H9 (cell line): ENCODE results near the gene THSD7B. TPM values are rescaled to one million over a fixed set of nuclear protein-coding genes. Genes with fewer than 3 reads are reported as not detected.

ENCODE experiments used
- DNase-seq: peaks from one replicate; pipeline ENCODE4 v3.0.0-alpha.2; 2017
- H2AFZ ChIP-seq: one replicate; pipeline ENCODE4 v1.6.1; 2013; ENCODE audit warnings: mild to moderate bottlenecking, low read length, control low read depth, moderate library complexity
- H2AK5ac ChIP-seq: 2 replicates; pipeline ENCODE4 v1.6.1; 2013; ENCODE audit warnings: low read length, control low read depth, mixed read lengths; ENCODE audit not compliant: insufficient read length
- H2BK120ac ChIP-seq: one replicate; pipeline ENCODE4 v1.6.1; 2013; ENCODE audit warnings: low read depth, mild to moderate bottlenecking, low read length, control low read depth, inconsistent platforms; ENCODE audit not compliant: poor library complexity, severe bottlenecking
- H2BK12ac ChIP-seq: 2 replicates; pipeline ENCODE4 v1.6.1; 2013; ENCODE audit warnings: low read length, control low read depth, mixed read lengths, low read depth; ENCODE audit not compliant: insufficient read length
- H2BK15ac ChIP-seq: 2 replicates; pipeline ENCODE4 v1.6.1; 2013; ENCODE audit warnings: low read depth, low read length, control low read depth
- H2BK20ac ChIP-seq: one replicate; pipeline ENCODE4 v1.6.1; 2013; ENCODE audit warnings: low read depth, mild to moderate bottlenecking, low read length, control low read depth, inconsistent platforms; ENCODE audit not compliant: poor library complexity, severe bottlenecking
- H2BK5ac ChIP-seq: 2 replicates; pipeline ENCODE4 v1.6.1; 2013; ENCODE audit warnings: low read length, control low read depth, mixed read lengths; ENCODE audit not compliant: insufficient read length
- H3K14ac ChIP-seq: 2 replicates; pipeline ENCODE4 v1.6.1; 2013; ENCODE audit warnings: low read length, control low read depth; ENCODE audit not compliant: insufficient read depth
- H3K18ac ChIP-seq: 2 replicates; pipeline ENCODE4 v1.6.1; 2013; ENCODE audit warnings: low read depth, mild to moderate bottlenecking, mixed read lengths, low read length, control low read depth; ENCODE audit not compliant: insufficient read length
- H3K23ac ChIP-seq: 2 replicates; pipeline ENCODE4 v1.6.1; 2013; ENCODE audit warnings: low read length, control low read depth, mixed read lengths, low read depth; ENCODE audit not compliant: insufficient read length
- H3K23me2 ChIP-seq: 2 replicates; pipeline ENCODE4 v1.6.1; 2013; ENCODE audit warnings: low read depth, mild to moderate bottlenecking, mixed read lengths, low read length, control low read depth; ENCODE audit not compliant: insufficient read length, poor library complexity, severe bottlenecking
- H3K27ac ChIP-seq: 2 replicates; pipeline ENCODE4 v1.5.1; 2013; ENCODE audit warnings: low read length, control low read depth, mixed read lengths, low read depth; ENCODE audit not compliant: insufficient read length
- H3K27me3 ChIP-seq: 2 replicates; pipeline ENCODE4 v1.6.1; 2013; ENCODE audit warnings: low read length, control low read depth, inconsistent platforms; ENCODE audit not compliant: insufficient read depth
- H3K4ac ChIP-seq: 2 replicates; pipeline ENCODE4 v1.6.1; 2013; ENCODE audit warnings: low read depth, mild to moderate bottlenecking, control low read depth, inconsistent platforms, low read length, moderate library complexity
- H3K4me1 ChIP-seq: 2 replicates; pipeline ENCODE4 v1.6.1; 2013; ENCODE audit warnings: low read length, control low read depth, inconsistent platforms; ENCODE audit not compliant: insufficient read depth
- H3K4me2 ChIP-seq: 2 replicates; pipeline ENCODE4 v1.6.1; 2013; ENCODE audit warnings: low read length, control low read depth, mixed read lengths; ENCODE audit not compliant: insufficient read length, insufficient read depth
- H3K56ac ChIP-seq: 2 replicates; pipeline ENCODE4 v1.6.1; 2013; ENCODE audit warnings: low read depth, mild to moderate bottlenecking, mixed read lengths, low read length, control low read depth; ENCODE audit not compliant: insufficient read length
- H3K79me1 ChIP-seq: 2 replicates; pipeline ENCODE4 v1.6.1; 2013; ENCODE audit warnings: low read depth, mild to moderate bottlenecking, moderate library complexity, low read length, control low read depth, inconsistent platforms; ENCODE audit not compliant: insufficient read depth, poor library complexity, severe bottlenecking
- H3K79me2 ChIP-seq: 2 replicates; pipeline ENCODE4 v1.6.1; 2013; ENCODE audit warnings: low read length, control low read depth, inconsistent platforms; ENCODE audit not compliant: insufficient read depth
- H3K9ac ChIP-seq: 2 replicates; pipeline ENCODE4 v1.6.1; 2013; ENCODE audit warnings: low read length, control low read depth, mixed read lengths; ENCODE audit not compliant: insufficient read length; ENCODE audit errors: extremely low read depth
- H3K9me3 ChIP-seq: one replicate; pipeline ENCODE4 v1.6.1; 2013; ENCODE audit warnings: low read depth, low read length, inconsistent platforms; ENCODE audit not compliant: control insufficient read depth
- H3T11ph ChIP-seq: one replicate; pipeline ENCODE4 v1.6.1; 2013; ENCODE audit warnings: mild to moderate bottlenecking, low read length, control low read depth, inconsistent platforms
- H4K20me1 ChIP-seq: one replicate; pipeline ENCODE4 v1.6.1; 2013; ENCODE audit not compliant: control insufficient read depth, insufficient read length, insufficient read depth
- H4K5ac ChIP-seq: 2 replicates; pipeline ENCODE4 v1.6.1; 2013; ENCODE audit warnings: low read depth, mild to moderate bottlenecking, mixed read lengths, low read length, control low read depth; ENCODE audit not compliant: insufficient read length
- H4K8ac ChIP-seq: replicated peaks from 2 replicates; pipeline ENCODE4 v1.6.1; 2013; ENCODE audit warnings: low read length, control low read depth, mixed read lengths, low read depth; ENCODE audit not compliant: insufficient read length
- H4K91ac ChIP-seq: 2 replicates; pipeline ENCODE4 v1.6.1; 2013; ENCODE audit warnings: low read depth, mild to moderate bottlenecking, moderate library complexity, mixed read lengths, low read length, control low read depth; ENCODE audit not compliant: insufficient read length
- H3K27ac Mint-ChIP-seq, 3 experiments: 2 replicates in 2 of 3; 3 replicates in 1 of 3; pipeline ENCODE4 v1.8.0; 2020 to 2021; ENCODE audit warnings: mixed read lengths in 3 of 3, mild to moderate bottlenecking in 1 of 3, moderate library complexity in 1 of 3
- H3K27me3 Mint-ChIP-seq: 2 replicates; pipeline ENCODE4 v1.8.0; 2021; ENCODE audit warnings: low read depth, mild to moderate bottlenecking, moderate library complexity, mixed read lengths
- H3K36me3 Mint-ChIP-seq, 3 experiments: 2 replicates in 2 of 3; 3 replicates in 1 of 3; pipeline ENCODE4 v1.8.0; 2020 to 2021; ENCODE audit warnings: low read depth in 3 of 3, mixed read lengths in 3 of 3; ENCODE audit not compliant: insufficient read depth in 1 of 3
- H3K4me1 Mint-ChIP-seq, 2 experiments: 2 replicates each; pipeline ENCODE4 v1.8.0; 2020; ENCODE audit warnings: mixed read lengths in 2 of 2
- H3K4me3 Mint-ChIP-seq, 2 experiments: 2 replicates in 1 of 2; 3 replicates in 1 of 2; pipeline ENCODE4 v1.8.0; 2020 to 2021; ENCODE audit warnings: mild to moderate bottlenecking in 2 of 2, mixed read lengths in 2 of 2, moderate library complexity in 1 of 2
- H3K9me3 Mint-ChIP-seq, 2 experiments: 2 replicates in 1 of 2; 3 replicates in 1 of 2; pipeline ENCODE4 v1.8.0; 2020; ENCODE audit warnings: mild to moderate bottlenecking in 2 of 2, mixed read lengths in 2 of 2, moderate library complexity in 1 of 2
- CTCF ChIP-seq: fragments of 200-600 bp; sonication (generic); conservative IDR thresholded peaks from 3 replicates; pipeline ENCODE4 v1.8.0; 2021; ENCODE audit warnings: antibody characterized with exemption, mild to moderate bottlenecking
- WGBS: extraction: QIAGEN DNeasy Blood & Tissue Kit; methylation state at CpG from one replicate; pipeline ENCODE4 v1.1.7; 2013; ENCODE audit warnings: missing lambda C conversion rate, low lambda C conversion rate, mixed read lengths; ENCODE audit not compliant: insufficient read length; ENCODE audit errors: extremely low coverage; 5-methylcytosine and 5-hydroxymethylcytosine counted together
- total RNA-seq: library from RNA; stranded (reverse); gene quantifications from 2 replicates; pipeline ENCODE4 v1.2.1, GENCODE V29; 2021

THSD7B gene
- total RNA-seq, 1 experiment from 2014 or later, result 0.85 TPM

- no peak overlapping the region for H3K4me3 Mint-ChIP-seq
- no peak overlapping the region for H3K4me2 ChIP-seq
- H3K9me3 Mint-ChIP-seq, result no peaks in the 10 kb centered on the region
- no peak overlapping the region for H4K91ac ChIP-seq
- no peak overlapping the region for H2AK5ac ChIP-seq
- H4K5ac ChIP-seq, result no peak overlapping the region
- no peak overlapping the region for H3K18ac ChIP-seq
- H4K20me1 ChIP-seq, result no peaks in the 10 kb centered on the region
- H3K23ac ChIP-seq, result no peak overlapping the region
- no peak overlapping the region for H2BK15ac ChIP-seq
- no peak overlapping the region for H2BK12ac ChIP-seq
- no peak for TF ChIP-seq CTCF
- no peaks in the 10 kb centered on the region for H3K79me1 ChIP-seq
- H3K79me2 ChIP-seq, result no peaks in the 10 kb centered on the region
- H3K23me2 ChIP-seq, result no peaks in the 10 kb centered on the region
- H3K56ac ChIP-seq, result no peak overlapping the region
- H3K4me1 Mint-ChIP-seq, result no peaks in the 10 kb centered on the region
- no peak overlapping the region for H3K4ac ChIP-seq
- no peak overlapping the region for H3K9ac ChIP-seq
- no peaks in the 10 kb centered on the region for H3K4me1 ChIP-seq
- no peaks in the 10 kb centered on the region for H3K36me3 Mint-ChIP-seq
- no peak overlapping the region; a peak in 1 of 7 replicates for H3K27ac Mint-ChIP-seq
- H3T11ph ChIP-seq, result no peak overlapping the region
- H2BK5ac ChIP-seq, result no peak overlapping the region
- DNase-seq, result no peak
- no peak overlapping the region for H3K14ac ChIP-seq
- H3K27ac ChIP-seq, result no peak overlapping the region
- no peaks in the 10 kb centered on the region; the same call in 1 of the 2 replicates for H3K27me3 Mint-ChIP-seq
- no peaks in the 10 kb centered on the region for H3K27me3 ChIP-seq
- no peaks in the 10 kb centered on the region for H3K9me3 ChIP-seq
- H2AFZ ChIP-seq, result no peak overlapping the region
- H2BK20ac ChIP-seq, result no peak overlapping the region
- H2BK120ac ChIP-seq, result no peak overlapping the region
- WGBS, result no CpG with 5 or more reads among the region's 3 CpGs
- H4K8ac ChIP-seq, result no peak overlapping the region
Observed at GRCh38 chr2:136962105-136962725, 196.9 kb downstream of the THSD7B start.
